Liver (tissue), 9 donors: ENCODE measurements around the gene COL23A1. TPM values are rescaled to one million over a fixed set of nuclear protein-coding genes. Genes with fewer than 3 reads are reported as not detected.

Experiments used
- DNase-seq: peaks from one replicate; pipeline ENCODE4 v3.0.0-alpha.2; 2017; ENCODE audit warnings: low spot score
- H3K27ac ChIP-seq, 2 donors: one replicate each; pipeline ENCODE4 v1.7.0; 2013; ENCODE audit warnings: inconsistent platforms in 2 of 2, low read length in 2 of 2, control low read depth in 1 of 2, low read depth in 1 of 2, mild to moderate bottlenecking in 1 of 2
- H3K27me3 ChIP-seq, 4 donors: one replicate each; pipeline versions ENCODE4 v1.6.1 to v1.7.0; 2013; ENCODE audit warnings: low read length in 3 of 4, inconsistent platforms in 1 of 4, mild to moderate bottlenecking in 1 of 4, moderate library complexity in 1 of 4; ENCODE audit not compliant: control insufficient read depth in 4 of 4, insufficient read depth in 4 of 4
- H3K36me3 ChIP-seq, 4 donors: one replicate each; pipeline versions ENCODE4 v1.6.1 to v1.7.0; 2013; ENCODE audit warnings: low read length in 3 of 4, mild to moderate bottlenecking in 3 of 4, low read depth in 1 of 4, moderate library complexity in 1 of 4; ENCODE audit not compliant: control insufficient read depth in 4 of 4, insufficient read depth in 3 of 4
- H3K4me1 ChIP-seq, 4 donors: one replicate each; pipeline versions ENCODE4 v1.6.1 to v1.7.0; 2013; ENCODE audit warnings: low read length in 3 of 4, mild to moderate bottlenecking in 3 of 4, moderate library complexity in 1 of 4; ENCODE audit not compliant: control insufficient read depth in 4 of 4, insufficient read depth in 4 of 4
- H3K4me3 ChIP-seq, 3 donors: one replicate each; pipeline versions ENCODE4 v1.6.1 to v1.7.0; 2013; ENCODE audit warnings: low read length in 3 of 3, control low read depth in 1 of 3, low read depth in 1 of 3, mild to moderate bottlenecking in 1 of 3
- H3K9ac ChIP-seq, 2 donors: one replicate each; pipeline ENCODE4 v1.7.0; 2013; ENCODE audit warnings: low read length in 2 of 2, mild to moderate bottlenecking in 2 of 2, moderate library complexity in 2 of 2, control low read depth in 1 of 2, low read depth in 1 of 2
- H3K9me3 ChIP-seq, 4 donors: one replicate each; pipeline versions ENCODE4 v1.6.1 to v1.7.0; 2013; ENCODE audit warnings: low read length in 3 of 4; ENCODE audit not compliant: control insufficient read depth in 4 of 4
- FOXA1 ChIP-seq: IDR thresholded peaks from 2 replicates; pipeline ENCODE4 v1.6.1; 2016; ENCODE audit warnings: antibody characterized with exemption
- FOXA2 ChIP-seq: IDR thresholded peaks from 2 replicates; pipeline ENCODE4 v1.6.1; 2016; ENCODE audit warnings: antibody characterized with exemption
- GABPA ChIP-seq, 2 donors: IDR thresholded peaks in 1 of 2; conservative IDR thresholded peaks in 1 of 2; 2 replicates each; pipeline ENCODE4 v1.6.1; 2016; ENCODE audit warnings: antibody characterized with exemption in 2 of 2, mild to moderate bottlenecking in 1 of 2, moderate library complexity in 1 of 2
- HNF4A ChIP-seq, 2 donors: conservative IDR thresholded peaks; 2 replicates each; pipeline ENCODE4 v1.6.1; 2016; ENCODE audit warnings: antibody characterized with exemption in 2 of 2, mild to moderate bottlenecking in 2 of 2
- HNF4G ChIP-seq: IDR thresholded peaks from 2 replicates; pipeline ENCODE4 v1.6.1; 2016; ENCODE audit warnings: antibody characterized with exemption
- JUND ChIP-seq, 2 donors: IDR thresholded peaks; 2 replicates each; pipeline ENCODE4 v1.6.1; 2016; ENCODE audit warnings: antibody characterized with exemption in 2 of 2
- MAX ChIP-seq: IDR thresholded peaks from 2 replicates; pipeline ENCODE4 v1.6.1; 2016; ENCODE audit warnings: antibody characterized with exemption
- NR2F2 ChIP-seq: IDR thresholded peaks from 2 replicates; pipeline ENCODE4 v1.6.1; 2016; ENCODE audit warnings: antibody characterized with exemption
- RAD21 ChIP-seq, 2 donors: IDR thresholded peaks; 2 replicates each; pipeline ENCODE4 v1.6.1; 2016; ENCODE audit warnings: antibody characterized with exemption in 2 of 2, mild to moderate bottlenecking in 2 of 2
- RXRA ChIP-seq, 2 donors: IDR thresholded peaks; 2 replicates each; pipeline ENCODE4 v1.6.1; 2017 to 2018; ENCODE audit warnings: antibody characterized with exemption in 2 of 2, mild to moderate bottlenecking in 1 of 2
- SP1 ChIP-seq: IDR thresholded peaks from 2 replicates; pipeline ENCODE4 v1.6.1; 2018; ENCODE audit warnings: antibody characterized with exemption, mild to moderate bottlenecking
- TAF1 ChIP-seq: conservative IDR thresholded peaks from 2 replicates; pipeline ENCODE4 v1.6.1; 2016; ENCODE audit warnings: antibody characterized with exemption, mild to moderate bottlenecking
- YY1 ChIP-seq: IDR thresholded peaks from 2 replicates; pipeline ENCODE4 v1.6.1; 2016; ENCODE audit warnings: antibody characterized with exemption, mild to moderate bottlenecking
- ZBTB33 ChIP-seq: IDR thresholded peaks from 2 replicates; pipeline ENCODE4 v1.6.1; 2016; ENCODE audit warnings: antibody characterized with exemption
- WGBS: extraction: QIAGEN DNeasy Blood & Tissue Kit; methylation state at CpG from one replicate; pipeline ENCODE4 v1.1.7; 2013; 5-methylcytosine and 5-hydroxymethylcytosine counted together
- polyA plus RNA-seq, 2 donors: library from polyadenylated mRNA; stranded (reverse) in 1 of 2; unstranded in 1 of 2; fragments of 200-250 nt in 1 of 2; fragments of >200 nt in 1 of 2; fragmentation: Nextera tagmentation in 1 of 2; extraction: Ambion mirVana in 1 of 2; gene quantifications; one replicate each; pipeline versions ENCODE4 v1.2.1 to v1.2.3, GENCODE V29; 2013 to 2015
- total RNA-seq, 2 donors: library from RNA; depleted of rRNA; stranded (reverse); fragments of >200 nt; gene quantifications; one replicate each; pipeline ENCODE4 v1.2.3, GENCODE V29; 2014
- TF ChIP-seq, protein P1 (sequence below): IDR thresholded peaks from 2 replicates; pipeline ENCODE4 v1.6.1; 2016; ENCODE audit warnings: antibody characterized with exemption, mild to moderate bottlenecking
- TF ChIP-seq, protein P2 (sequence below): fragments of 150-350 bp; IDR thresholded peaks from 2 replicates; pipeline ENCODE4 v1.5.1; 2017; ENCODE audit warnings: improper control_type of control experiment, low read depth, low read length; ENCODE audit not compliant: missing input control
- donor health status: healthy.
- donor health status: healthy.
- donor health status: healthy.
- donor health status: healthy.
- donor health status: healthy.

Gene COL23A1
- total and polyA plus RNA-seq, 4 donors: 0.08 to 1.4 (median 0.27) TPM

DNA sequence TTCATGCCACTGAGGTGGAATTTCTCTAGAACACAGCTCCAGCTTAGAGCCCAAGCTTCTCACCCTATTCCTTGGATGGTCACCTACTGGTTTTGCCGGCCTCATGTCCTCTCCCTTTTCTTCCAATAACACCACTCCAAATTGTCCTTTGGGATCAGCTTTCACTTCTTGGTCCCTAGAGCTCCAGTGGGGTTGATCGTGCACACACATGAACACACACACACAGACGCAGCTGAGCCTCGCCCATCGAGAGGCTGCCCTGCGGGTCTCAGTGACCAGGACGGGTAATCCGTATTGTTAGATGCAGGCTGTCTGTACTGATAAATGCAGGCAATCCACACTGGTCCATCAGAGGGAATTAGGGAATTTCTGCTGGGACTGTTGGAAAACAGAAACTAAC, 6.9 kb downstream of the COL23A1 start:
- Histone ChIP-seq H3K36me3 (no peaks in the 10 kb centered on the region), H3K4me3 (no peak overlapping the region), H3K9ac (no peak overlapping the region), H3K27me3 (no peaks in the 10 kb centered on the region), H3K4me1 (no peaks in the 10 kb centered on the region), H3K27ac (no peak overlapping the region), H3K9me3 (peaks cover 0 to 3% (median 0%) of the 10 kb centered on the region in 4 donors)
- TF ChIP-seq GABPA (IDR thresholded peaks at IDR 0.05 in 1 of 2, conservative IDR thresholded peaks at IDR 0.05 in 1 of 2) (no peak), FOXA2 (no peak), YY1 (no peak), FOXA1 (no peak), SP1 (no peak), ZBTB33 (no peak), RXRA (IDR thresholded peaks at IDR 0.05) (no peak), RAD21 (IDR thresholded peaks at IDR 0.05) (no peak), JUND (IDR thresholded peaks at IDR 0.05) (no peak), HNF4A (conservative IDR thresholded peaks at IDR 0.05) (no peak)
- TF ChIP-seq, protein P1, sequence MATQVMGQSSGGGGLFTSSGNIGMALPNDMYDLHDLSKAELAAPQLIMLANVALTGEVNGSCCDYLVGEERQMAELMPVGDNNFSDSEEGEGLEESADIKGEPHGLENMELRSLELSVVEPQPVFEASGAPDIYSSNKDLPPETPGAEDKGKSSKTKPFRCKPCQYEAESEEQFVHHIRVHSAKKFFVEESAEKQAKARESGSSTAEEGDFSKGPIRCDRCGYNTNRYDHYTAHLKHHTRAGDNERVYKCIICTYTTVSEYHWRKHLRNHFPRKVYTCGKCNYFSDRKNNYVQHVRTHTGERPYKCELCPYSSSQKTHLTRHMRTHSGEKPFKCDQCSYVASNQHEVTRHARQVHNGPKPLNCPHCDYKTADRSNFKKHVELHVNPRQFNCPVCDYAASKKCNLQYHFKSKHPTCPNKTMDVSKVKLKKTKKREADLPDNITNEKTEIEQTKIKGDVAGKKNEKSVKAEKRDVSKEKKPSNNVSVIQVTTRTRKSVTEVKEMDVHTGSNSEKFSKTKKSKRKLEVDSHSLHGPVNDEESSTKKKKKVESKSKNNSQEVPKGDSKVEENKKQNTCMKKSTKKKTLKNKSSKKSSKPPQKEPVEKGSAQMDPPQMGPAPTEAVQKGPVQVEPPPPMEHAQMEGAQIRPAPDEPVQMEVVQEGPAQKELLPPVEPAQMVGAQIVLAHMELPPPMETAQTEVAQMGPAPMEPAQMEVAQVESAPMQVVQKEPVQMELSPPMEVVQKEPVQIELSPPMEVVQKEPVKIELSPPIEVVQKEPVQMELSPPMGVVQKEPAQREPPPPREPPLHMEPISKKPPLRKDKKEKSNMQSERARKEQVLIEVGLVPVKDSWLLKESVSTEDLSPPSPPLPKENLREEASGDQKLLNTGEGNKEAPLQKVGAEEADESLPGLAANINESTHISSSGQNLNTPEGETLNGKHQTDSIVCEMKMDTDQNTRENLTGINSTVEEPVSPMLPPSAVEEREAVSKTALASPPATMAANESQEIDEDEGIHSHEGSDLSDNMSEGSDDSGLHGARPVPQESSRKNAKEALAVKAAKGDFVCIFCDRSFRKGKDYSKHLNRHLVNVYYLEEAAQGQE: no peak
- TF ChIP-seq, protein P2, sequence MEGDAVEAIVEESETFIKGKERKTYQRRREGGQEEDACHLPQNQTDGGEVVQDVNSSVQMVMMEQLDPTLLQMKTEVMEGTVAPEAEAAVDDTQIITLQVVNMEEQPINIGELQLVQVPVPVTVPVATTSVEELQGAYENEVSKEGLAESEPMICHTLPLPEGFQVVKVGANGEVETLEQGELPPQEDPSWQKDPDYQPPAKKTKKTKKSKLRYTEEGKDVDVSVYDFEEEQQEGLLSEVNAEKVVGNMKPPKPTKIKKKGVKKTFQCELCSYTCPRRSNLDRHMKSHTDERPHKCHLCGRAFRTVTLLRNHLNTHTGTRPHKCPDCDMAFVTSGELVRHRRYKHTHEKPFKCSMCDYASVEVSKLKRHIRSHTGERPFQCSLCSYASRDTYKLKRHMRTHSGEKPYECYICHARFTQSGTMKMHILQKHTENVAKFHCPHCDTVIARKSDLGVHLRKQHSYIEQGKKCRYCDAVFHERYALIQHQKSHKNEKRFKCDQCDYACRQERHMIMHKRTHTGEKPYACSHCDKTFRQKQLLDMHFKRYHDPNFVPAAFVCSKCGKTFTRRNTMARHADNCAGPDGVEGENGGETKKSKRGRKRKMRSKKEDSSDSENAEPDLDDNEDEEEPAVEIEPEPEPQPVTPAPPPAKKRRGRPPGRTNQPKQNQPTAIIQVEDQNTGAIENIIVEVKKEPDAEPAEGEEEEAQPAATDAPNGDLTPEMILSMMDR: no peak
- 85% methylated on average over 8 of the region's 8 CpGs for WGBS
- DNase-seq: no peak

GRCh38 chr5:178582291-178582690, 7.9 kb downstream of the COL23A1 start:
- Histone ChIP-seq H3K9ac (no peak overlapping the region), H3K36me3 (no peaks in the 10 kb centered on the region), H3K27me3 (peaks cover 0 to 4% (median 1%) of the 10 kb centered on the region in 4 donors), H3K9me3 (peaks cover 0 to 3% (median 0%) of the 10 kb centered on the region in 4 donors), H3K4me3 (no peak overlapping the region), H3K27ac (no peak overlapping the region), H3K4me1 (no peaks in the 10 kb centered on the region)
- DNase-seq: no peak
- 91% methylated on average over 13 of the region's 13 CpGs for WGBS
- TF ChIP-seq RAD21 (IDR thresholded peaks at IDR 0.05) (no peak), RXRA (IDR thresholded peaks at IDR 0.05) (no peak), HNF4A (conservative IDR thresholded peaks at IDR 0.05) (no peak), JUND (IDR thresholded peaks at IDR 0.05) (no peak), TAF1 (no peak), MAX (no peak), FOXA1 (no peak), ZBTB33 (no peak), NR2F2 (no peak), GABPA (IDR thresholded peaks at IDR 0.05 in 1 of 2, conservative IDR thresholded peaks at IDR 0.05 in 1 of 2) (no peak), SP1 (no peak), HNF4G (no peak), FOXA2 (no peak)
- TF ChIP-seq, protein P1: no peak
